PC-3 (cell line): ENCODE measurements around the gene MDGA2.

ENCODE experiments used
- EZH2 ChIP-seq: fragments of 300-600 bp; sonication (generic); IDR thresholded peaks from one replicate; pipeline ENCODE4 v1.6.1; 2017; ENCODE audit warnings: antibody characterized with exemption, mild to moderate bottlenecking, low read length; ENCODE audit not compliant: unreplicated experiment
- TF ChIP-seq, protein P1 (sequence below): fragments of 300-600 bp; sonication (generic); conservative IDR thresholded peaks from 2 replicates; pipeline ENCODE4 v1.5.1; 2017; ENCODE audit warnings: antibody characterized with exemption, low read depth, mild to moderate bottlenecking, low read length

GRCh38 chr14:47674148-47674542 is 1.3 kb downstream of the MDGA2 start:
- TF ChIP-seq, protein P1, sequence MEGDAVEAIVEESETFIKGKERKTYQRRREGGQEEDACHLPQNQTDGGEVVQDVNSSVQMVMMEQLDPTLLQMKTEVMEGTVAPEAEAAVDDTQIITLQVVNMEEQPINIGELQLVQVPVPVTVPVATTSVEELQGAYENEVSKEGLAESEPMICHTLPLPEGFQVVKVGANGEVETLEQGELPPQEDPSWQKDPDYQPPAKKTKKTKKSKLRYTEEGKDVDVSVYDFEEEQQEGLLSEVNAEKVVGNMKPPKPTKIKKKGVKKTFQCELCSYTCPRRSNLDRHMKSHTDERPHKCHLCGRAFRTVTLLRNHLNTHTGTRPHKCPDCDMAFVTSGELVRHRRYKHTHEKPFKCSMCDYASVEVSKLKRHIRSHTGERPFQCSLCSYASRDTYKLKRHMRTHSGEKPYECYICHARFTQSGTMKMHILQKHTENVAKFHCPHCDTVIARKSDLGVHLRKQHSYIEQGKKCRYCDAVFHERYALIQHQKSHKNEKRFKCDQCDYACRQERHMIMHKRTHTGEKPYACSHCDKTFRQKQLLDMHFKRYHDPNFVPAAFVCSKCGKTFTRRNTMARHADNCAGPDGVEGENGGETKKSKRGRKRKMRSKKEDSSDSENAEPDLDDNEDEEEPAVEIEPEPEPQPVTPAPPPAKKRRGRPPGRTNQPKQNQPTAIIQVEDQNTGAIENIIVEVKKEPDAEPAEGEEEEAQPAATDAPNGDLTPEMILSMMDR: no peak
- TF ChIP-seq EZH2: no peak
